ENCODE measurements around the gene SAT1. TPM values are rescaled to one million over a fixed set of nuclear protein-coding genes. Genes with fewer than 3 reads are reported as not detected.

The SAT1 gene
- total and polyA plus RNA-seq, 10 of the 15 experiments (the other 5 are each of a cell fraction or from before 2014, with no cell fraction given), result 42.2 to 234 (median 60.4) TPM

DNA sequence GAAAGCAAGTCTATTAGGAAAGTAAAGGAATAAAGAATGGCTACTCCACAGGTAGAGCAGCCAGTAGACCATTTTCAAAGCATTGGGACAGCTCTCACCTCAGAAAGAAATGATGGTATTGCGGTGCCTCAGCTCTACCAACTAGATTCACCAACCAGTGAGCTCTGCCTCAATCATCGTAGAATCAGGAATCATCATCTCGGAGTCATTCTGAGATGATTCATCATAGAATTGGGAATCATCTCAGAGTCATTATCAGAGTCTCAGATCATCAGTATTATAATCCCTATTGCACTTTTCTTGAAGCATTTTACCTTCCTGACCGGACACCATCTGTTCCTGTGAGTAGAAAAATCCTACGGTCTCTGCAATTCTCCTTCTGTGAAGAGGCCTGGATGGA is 17.5 kb upstream of the SAT1 start:
- intact Hi-C loops (cut with micrococcal nuclease; ENCODE audit: unreplicated experiment), result no loop called here
- Histone ChIP-seq H3K27ac (ENCODE audit: control insufficient read depth, insufficient read depth) (no peak overlapping the region), H4K20me1 (ENCODE audit: control insufficient read depth, insufficient read depth) (no peaks in the 10 kb centered on the region), H3K4me3 (no peak overlapping the region), H3K9me3 (replicated peaks; ENCODE audit: control insufficient read depth, insufficient read depth, low read length) (no peaks in the 10 kb centered on the region; the same call in 2 of the 3 replicates), H3K27me3 (replicated peaks in 1 of 2; ENCODE audit: control insufficient read depth in 2 of 2, insufficient read depth in 2 of 2, low read length in 1 of 2) (no peaks in the 10 kb centered on the region), H3K4me2 (ENCODE audit: control insufficient read depth, insufficient read depth) (no peak overlapping the region), H3K4me1 (ENCODE audit: control insufficient read depth, insufficient read depth, low read length) (no peaks in the 10 kb centered on the region), H3K79me2 (ENCODE audit: control insufficient read depth, insufficient read depth, low read length) (no peaks in the 10 kb centered on the region), H3K9ac (ENCODE audit: control insufficient read depth, insufficient read depth, low read length) (no peak overlapping the region), H3K36me3 (ENCODE audit: control insufficient read depth in 2 of 2, insufficient read depth in 2 of 2, low read length in 1 of 2) (no peaks in the 10 kb centered on the region), H2AFZ (ENCODE audit: control insufficient read depth, low read depth, low read length) (no peak overlapping the region)
- no TSS peak for BruUV-seq (replicated peaks)
- CTCF ChIA-PET, result interaction anchor here (1.2 kb wide), 1 partner anchor 17 kb away, joined by 3 read pairs; no protein-coding TSS in a partner anchor
- 49% methylated on average over 5 of the region's 5 CpGs for WGBS (ENCODE audit: insufficient coverage, insufficient replicate concordance, low lambda C conversion rate, missing lambda C conversion rate)
- DNase-seq (ENCODE audit: low read depth, low spot score) (no peak), ATAC-seq (no peak), FAIRE-seq (no peak)
- SMC1A ChIA-PET (ENCODE audit: uncharacterized antibody, unreplicated experiment), result no interaction called here
- POLR2A ChIA-PET, result no interaction called here
- in situ Hi-C loops (cut with MboI), result no loop called here
- TF ChIP-seq JUND (IDR thresholded peaks at IDR 0.05; ENCODE audit: low read depth, low read length), result no peak
- TF ChIP-seq KDM1A (IDR thresholded peaks at IDR 0.05; ENCODE audit: borderline replicate concordance), result no peak
- TF ChIP-seq ATF7 (IDR thresholded peaks at IDR 0.05; ENCODE audit: low read depth), result no peak
- TF ChIP-seq SMC3 (IDR thresholded peaks at IDR 0.05; ENCODE audit: borderline replicate concordance, low read length), result no peak
- TF ChIP-seq, protein P1, sequence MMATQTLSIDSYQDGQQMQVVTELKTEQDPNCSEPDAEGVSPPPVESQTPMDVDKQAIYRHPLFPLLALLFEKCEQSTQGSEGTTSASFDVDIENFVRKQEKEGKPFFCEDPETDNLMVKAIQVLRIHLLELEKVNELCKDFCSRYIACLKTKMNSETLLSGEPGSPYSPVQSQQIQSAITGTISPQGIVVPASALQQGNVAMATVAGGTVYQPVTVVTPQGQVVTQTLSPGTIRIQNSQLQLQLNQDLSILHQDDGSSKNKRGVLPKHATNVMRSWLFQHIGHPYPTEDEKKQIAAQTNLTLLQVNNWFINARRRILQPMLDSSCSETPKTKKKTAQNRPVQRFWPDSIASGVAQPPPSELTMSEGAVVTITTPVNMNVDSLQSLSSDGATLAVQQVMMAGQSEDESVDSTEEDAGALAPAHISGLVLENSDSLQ (IDR thresholded peaks at IDR 0.05), result no peak
- no peak for TF ChIP-seq IKZF2 (IDR thresholded peaks at IDR 0.05)
- TF ChIP-seq BRCA1 (IDR thresholded peaks at IDR 0.05; ENCODE audit: low read depth, low read length), result no peak
- TF ChIP-seq POLR2A (IDR thresholded peaks at IDR 0.05; ENCODE audit: low read depth, low read length), result no peak
- RAD21 ChIA-PET (ENCODE audit: unreplicated experiment), result no interaction called here

DNA sequence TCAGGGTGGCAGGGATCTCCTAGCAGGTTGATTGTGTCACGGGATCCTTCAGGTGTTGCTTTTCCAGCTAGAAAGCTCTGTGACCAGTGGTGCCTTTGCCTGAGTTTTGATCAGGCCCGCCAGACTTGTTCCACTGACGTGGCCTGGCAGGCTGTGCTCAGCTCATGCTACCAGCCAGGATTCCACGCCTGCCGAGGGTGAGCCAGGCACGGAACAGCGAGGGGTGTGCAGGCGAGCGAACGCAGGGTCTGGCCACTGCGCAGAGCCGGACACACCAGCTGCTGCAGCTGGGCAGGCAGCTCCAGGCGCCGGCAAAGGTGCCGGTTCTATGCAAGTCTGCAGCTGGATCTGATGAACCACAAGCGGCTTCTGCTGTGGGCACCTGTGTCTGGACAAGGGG is 17.1 kb upstream of the SAT1 start:
- no peaks in the 10 kb centered on the region; the same call in 2 of the 3 replicates for H3K9me3 ChIP-seq (replicated peaks; ENCODE audit: control insufficient read depth, insufficient read depth, low read length)
- intact Hi-C loops (cut with micrococcal nuclease; ENCODE audit: unreplicated experiment), result no loop called here
- no peak overlapping the region for H3K4me3 ChIP-seq
- SMC1A ChIA-PET (ENCODE audit: uncharacterized antibody, unreplicated experiment), result interaction anchor here (0.9 kb wide), 1 partner anchor 136 kb away, joined by 3 read pairs; no protein-coding TSS in a partner anchor
- DNase-seq (ENCODE audit: low read depth, low spot score) (no peak), FAIRE-seq (no peak), ATAC-seq (no peak)
- no peaks in the 10 kb centered on the region for H3K36me3 ChIP-seq (ENCODE audit: control insufficient read depth in 2 of 2, insufficient read depth in 2 of 2, low read length in 1 of 2)
- no peaks in the 10 kb centered on the region for H3K27me3 ChIP-seq (replicated peaks in 1 of 2; ENCODE audit: control insufficient read depth in 2 of 2, insufficient read depth in 2 of 2, low read length in 1 of 2)
- RAD21 ChIA-PET (ENCODE audit: unreplicated experiment), result no interaction called here
- no peak overlapping the region for H2AFZ ChIP-seq (ENCODE audit: control insufficient read depth, low read depth, low read length)
- BruUV-seq (replicated peaks), result no TSS peak
- CTCF ChIA-PET, result interaction anchor here (1.2 kb wide), 1 partner anchor 16 kb away, joined by 3 read pairs; no protein-coding TSS in a partner anchor
- in situ Hi-C loops (cut with MboI), result no loop called here
- no peak overlapping the region for H3K9ac ChIP-seq (ENCODE audit: control insufficient read depth, insufficient read depth, low read length)
- H3K79me2 ChIP-seq (ENCODE audit: control insufficient read depth, insufficient read depth, low read length), result no peaks in the 10 kb centered on the region
- no peaks in the 10 kb centered on the region for H3K4me1 ChIP-seq (ENCODE audit: control insufficient read depth, insufficient read depth, low read length)
- POLR2A ChIA-PET, result no interaction called here
- TF ChIP-seq YBX1 (IDR thresholded peaks at IDR 0.05) (no peak), IKZF2 (IDR thresholded peaks at IDR 0.05) (no peak), HDAC2 (IDR thresholded peaks at IDR 0.05) (no peak), RUNX3 (IDR thresholded peaks at IDR 0.05; ENCODE audit: low read length) (no peak), SRF (IDR thresholded peaks at IDR 0.05; ENCODE audit: low read depth in 2 of 2, low read length in 2 of 2) (no peak), CBFB (IDR thresholded peaks at IDR 0.05; ENCODE audit: low read depth) (no peak)
- TF ChIP-seq, protein P2, sequence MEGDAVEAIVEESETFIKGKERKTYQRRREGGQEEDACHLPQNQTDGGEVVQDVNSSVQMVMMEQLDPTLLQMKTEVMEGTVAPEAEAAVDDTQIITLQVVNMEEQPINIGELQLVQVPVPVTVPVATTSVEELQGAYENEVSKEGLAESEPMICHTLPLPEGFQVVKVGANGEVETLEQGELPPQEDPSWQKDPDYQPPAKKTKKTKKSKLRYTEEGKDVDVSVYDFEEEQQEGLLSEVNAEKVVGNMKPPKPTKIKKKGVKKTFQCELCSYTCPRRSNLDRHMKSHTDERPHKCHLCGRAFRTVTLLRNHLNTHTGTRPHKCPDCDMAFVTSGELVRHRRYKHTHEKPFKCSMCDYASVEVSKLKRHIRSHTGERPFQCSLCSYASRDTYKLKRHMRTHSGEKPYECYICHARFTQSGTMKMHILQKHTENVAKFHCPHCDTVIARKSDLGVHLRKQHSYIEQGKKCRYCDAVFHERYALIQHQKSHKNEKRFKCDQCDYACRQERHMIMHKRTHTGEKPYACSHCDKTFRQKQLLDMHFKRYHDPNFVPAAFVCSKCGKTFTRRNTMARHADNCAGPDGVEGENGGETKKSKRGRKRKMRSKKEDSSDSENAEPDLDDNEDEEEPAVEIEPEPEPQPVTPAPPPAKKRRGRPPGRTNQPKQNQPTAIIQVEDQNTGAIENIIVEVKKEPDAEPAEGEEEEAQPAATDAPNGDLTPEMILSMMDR (IDR thresholded peaks at IDR 0.05 in 2 of 3, conservative IDR thresholded peaks at IDR 0.05 in 1 of 3; ENCODE audit: control insufficient read depth in 2 of 3, extremely low read depth in 1 of 3, insufficient read depth in 1 of 3, low read depth in 3 of 3, low read length in 3 of 3), result no peak
- TF ChIP-seq, protein P3, sequence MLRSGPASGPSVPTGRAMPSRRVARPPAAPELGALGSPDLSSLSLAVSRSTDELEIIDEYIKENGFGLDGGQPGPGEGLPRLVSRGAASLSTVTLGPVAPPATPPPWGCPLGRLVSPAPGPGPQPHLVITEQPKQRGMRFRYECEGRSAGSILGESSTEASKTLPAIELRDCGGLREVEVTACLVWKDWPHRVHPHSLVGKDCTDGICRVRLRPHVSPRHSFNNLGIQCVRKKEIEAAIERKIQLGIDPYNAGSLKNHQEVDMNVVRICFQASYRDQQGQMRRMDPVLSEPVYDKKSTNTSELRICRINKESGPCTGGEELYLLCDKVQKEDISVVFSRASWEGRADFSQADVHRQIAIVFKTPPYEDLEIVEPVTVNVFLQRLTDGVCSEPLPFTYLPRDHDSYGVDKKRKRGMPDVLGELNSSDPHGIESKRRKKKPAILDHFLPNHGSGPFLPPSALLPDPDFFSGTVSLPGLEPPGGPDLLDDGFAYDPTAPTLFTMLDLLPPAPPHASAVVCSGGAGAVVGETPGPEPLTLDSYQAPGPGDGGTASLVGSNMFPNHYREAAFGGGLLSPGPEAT (IDR thresholded peaks at IDR 0.05; ENCODE audit: low read depth), result no peak
- no peaks in the 10 kb centered on the region for H4K20me1 ChIP-seq (ENCODE audit: control insufficient read depth, insufficient read depth)
- no peak overlapping the region for H3K4me2 ChIP-seq (ENCODE audit: control insufficient read depth, insufficient read depth)
- no peak overlapping the region for H3K27ac ChIP-seq (ENCODE audit: control insufficient read depth, insufficient read depth)
- WGBS (ENCODE audit: insufficient coverage, insufficient replicate concordance, low lambda C conversion rate, missing lambda C conversion rate), result 81% methylated on average over 16 of the region's 16 CpGs
